Activated CD8-positive, alpha-beta memory T cell treated with anti-CD3 and anti-CD28 coated beads for 1 hour (primary cell): Measurements from ENCODE around the gene FCHSD2.
"Not testable (repeated sequence)": the region's sequence is repeated elsewhere in the genome, so short reads cannot be mapped to it uniquely, and the experiment has no call there.

Experiments
- DNase-seq, 2 donors: peaks; one replicate each; pipeline ENCODE4 v3.0.0-alpha.2; 2020; ENCODE audit warnings: low read depth in 1 of 2; ENCODE audit errors: extremely low read depth in 1 of 2

Gene FCHSD2

DNA sequence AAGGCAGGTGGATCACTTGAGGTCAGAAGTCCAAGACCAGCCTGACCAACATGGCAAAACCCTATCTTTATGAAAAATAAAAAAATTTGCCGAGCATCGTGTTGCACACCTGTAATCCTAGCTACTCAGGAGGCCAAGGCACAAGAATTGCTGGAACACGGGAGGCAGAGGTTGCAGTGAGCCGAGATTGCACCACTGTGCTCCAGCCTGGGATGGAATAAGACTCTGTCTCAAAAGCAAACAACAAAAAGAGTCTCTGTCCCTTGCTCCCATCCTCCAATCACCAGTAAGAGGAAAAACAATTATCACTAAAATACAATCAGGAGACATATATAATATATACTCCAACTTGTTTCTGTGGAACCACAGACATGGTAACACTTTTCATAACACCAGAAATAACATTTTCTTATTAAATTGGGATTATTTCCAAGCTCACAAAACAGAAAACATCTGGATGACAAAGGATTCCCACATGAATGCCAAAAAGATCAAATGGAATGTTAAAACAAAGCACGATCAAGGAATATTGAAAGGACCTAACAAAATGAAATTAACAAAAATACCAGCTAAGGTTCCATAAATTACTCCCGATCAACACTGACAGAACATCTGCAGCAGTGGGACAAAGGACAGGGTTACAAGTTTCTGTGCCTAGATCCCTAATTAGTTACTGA, 15.2 kb downstream of the FCHSD2 start:
- DNase-seq, result no peak

DNA sequence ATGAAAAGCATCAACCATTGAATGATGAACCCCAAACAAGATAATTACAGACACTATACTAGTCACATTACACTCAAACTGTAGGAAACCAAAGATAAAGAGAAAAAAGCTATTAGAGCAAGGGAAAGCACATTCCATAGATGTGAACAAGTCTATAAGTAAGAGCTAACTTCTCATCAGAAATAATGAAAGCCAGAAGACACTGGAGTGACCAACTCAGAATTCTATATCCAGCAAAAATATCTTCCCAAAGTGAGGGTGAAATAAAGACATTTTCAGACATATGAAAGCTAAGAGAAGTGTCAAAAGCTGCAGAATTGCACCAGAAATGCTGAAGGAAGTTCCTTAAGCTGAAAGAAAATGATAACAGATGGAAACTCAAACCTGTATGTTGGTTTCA, 17.3 kb downstream of the FCHSD2 start:
- no peak for DNase-seq

DNA sequence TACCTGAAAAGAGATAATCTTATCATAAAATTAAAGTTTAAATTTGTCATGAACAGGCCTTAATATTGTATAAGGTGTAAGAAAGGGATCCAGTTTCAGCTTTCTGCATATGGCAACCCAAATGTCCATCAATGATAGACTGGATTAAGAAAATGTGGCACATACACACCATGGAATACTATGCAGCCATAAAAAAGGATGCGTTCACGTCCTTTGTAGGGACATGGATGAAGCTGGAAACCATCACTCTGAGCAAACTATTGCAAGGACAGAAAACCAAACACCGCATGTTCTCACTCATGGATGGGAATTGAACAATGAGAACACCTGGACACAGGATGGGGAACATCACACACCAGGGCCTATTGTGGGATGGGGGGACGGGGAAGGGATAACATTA, 18.2 kb downstream of the FCHSD2 start:
- not testable (repeated sequence) for DNase-seq

DNA sequence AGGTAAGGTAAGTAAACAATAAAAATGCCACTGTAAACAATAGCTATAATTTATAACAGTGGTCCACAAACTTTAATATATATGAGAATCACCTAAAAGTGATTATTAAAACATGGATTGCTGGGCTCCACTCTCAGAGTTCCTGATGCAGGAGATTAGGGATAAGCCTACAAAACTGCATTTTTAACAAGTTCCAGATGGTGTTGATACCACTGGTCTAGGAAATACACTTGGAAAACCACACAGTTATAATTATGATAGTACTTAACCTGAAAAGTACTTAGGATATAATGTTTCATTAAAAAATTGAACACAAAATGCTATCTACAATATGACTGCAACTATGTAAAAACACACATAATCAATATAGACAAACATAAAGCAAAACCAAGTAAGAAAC, 20.4 kb downstream of the FCHSD2 start:
- DNase-seq, result no peak

DNA sequence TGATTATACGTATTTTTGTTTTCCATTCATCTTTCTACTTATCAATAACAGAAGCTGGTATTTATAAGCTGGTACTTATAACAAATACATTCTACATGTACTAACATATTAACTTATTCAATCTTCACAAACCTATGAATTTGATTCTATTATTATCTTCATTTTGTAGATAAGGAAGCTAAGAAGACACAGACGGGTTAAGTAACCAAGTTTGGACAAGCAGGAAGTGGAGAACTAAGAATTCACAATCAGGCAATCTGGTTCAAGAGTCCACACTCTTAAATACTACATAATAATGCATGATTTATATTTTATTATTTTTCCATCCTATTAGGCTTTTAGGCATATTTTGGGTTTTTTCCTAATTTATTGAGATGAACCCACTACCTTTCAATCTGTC, 25.0 kb downstream of the FCHSD2 start:
- no peak for DNase-seq

DNA sequence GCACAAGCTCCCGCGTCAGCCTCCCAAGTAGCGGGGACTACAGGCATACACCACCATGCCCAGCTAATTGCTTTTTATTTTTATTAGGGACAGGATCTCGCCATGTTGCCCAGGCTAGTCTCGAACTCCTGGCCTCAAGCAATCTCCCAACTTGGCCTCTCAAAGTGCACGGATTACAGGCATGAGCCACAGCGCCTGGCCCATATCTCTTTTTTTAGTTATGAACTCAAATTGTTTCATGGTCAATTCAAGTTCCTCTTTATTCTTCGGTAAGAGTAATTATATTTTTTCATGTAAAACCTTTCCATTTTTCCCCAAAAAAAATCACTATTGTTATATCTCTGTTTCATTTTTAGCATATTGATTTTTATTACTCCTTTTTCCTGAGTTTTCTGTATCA, 25.5 kb downstream of the FCHSD2 start:
- DNase-seq, result no peak

DNA sequence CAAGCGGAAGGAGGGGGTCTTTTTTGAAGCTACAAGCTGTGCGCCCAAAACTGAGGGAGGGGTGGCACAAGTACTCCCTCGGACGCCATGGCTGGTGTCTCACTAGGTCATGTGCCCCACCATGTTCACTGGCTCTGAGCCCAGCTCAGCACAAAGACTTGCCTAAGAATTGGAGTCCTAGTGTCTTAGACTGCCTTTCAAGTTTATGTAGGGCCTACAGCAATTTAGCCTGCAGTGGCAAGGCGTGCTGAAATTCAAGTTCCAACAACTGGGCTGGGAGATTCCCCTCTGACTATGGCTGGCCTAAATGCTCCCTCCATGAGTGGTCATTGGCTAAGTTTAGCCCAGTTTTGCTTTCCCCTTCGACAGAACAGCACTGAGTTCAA, 27.3 kb downstream of the FCHSD2 start:
- DNase-seq, result no peak

DNA sequence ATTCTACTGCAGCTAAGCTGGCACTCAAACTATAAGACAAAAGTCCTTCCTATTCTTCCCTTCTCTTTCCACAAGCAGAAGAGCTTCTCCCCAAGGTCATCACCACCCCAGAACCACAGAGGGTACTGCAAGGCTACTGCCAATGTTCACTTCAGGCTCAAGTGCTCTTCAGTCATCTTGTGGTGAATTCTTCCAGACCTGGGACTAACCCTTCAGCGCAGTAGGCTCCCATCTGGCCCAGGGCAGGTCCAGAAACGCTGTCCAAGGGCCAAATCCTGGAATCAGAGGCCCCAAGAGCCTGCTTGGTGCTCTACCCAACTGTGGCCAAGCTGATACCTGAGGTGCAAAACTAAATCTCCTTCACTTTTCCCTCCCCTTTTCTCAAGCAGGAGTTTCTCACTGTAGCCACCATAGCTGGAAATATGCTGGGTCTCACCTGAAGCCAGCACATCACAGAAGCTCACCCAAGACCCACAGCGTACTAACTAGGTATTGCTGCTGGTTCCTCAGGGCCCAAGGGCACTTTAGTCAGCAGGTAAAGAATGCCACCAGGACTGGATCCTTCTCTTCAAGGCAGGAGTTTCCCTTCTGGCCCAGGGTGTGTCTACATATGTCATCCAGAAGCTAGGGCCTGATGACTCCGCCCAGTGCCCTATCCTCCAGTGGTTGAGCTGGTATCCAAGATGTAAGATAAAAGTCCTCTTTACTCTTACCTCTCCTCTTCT, 27.8 kb downstream of the FCHSD2 start:
- no peak for DNase-seq

DNA sequence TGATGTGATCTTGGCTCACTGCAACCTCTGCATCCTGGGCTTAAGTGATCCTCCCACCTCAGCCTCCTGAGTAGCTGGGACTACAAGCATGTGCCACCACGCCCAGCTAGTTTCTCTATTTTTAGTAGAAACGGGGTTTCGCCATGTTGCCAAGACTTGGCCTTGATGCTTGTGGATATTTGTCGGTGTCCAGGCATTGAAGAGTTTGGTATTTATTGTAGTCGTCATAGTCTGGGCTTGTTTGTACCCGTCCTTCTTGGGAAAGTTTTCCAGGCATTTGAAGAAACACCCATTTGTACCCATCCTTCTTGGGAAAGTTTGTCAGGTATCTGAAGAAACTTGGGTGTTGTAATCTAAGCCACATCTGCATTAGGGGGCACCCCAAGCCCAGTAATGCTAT, 28.7 kb downstream of the FCHSD2 start:
- DNase-seq, result no peak

DNA sequence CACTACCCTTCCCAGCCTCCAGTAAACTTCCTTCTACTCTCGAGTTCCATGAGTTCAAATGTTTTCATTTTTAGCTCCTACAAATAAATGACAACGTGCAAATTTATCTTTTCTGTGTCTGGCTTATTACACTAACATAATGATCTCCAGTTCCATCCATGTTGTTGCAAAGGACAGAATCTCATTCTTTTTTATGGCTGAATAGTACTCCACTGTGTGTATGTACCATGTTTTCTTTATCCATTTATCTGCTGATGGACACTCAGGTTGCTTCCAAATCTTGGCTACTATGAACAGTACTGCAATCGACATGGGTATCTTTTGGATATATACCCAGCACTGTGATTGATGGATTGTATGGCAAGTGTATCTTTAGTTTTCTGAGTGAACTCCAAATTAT, 34.5 kb downstream of the FCHSD2 start:
- no peak for DNase-seq

DNA sequence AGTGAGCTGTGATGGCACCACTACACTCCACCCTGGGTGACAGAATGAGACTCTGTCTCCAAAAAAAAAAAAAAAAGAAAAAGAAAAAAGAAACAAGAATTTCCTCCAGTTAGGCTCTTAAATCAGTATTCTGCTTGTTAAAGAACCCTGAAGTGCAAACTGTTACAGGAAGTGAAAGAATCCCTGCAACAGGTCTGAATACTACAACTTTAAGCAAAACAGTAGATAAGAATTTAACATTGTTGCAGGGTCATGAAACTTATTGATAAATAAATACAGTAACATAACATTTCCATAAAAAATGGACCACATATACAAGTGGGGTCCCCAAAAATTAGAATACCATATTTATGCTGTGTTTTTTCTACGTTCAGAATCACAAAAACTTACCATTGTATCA, 35.8 kb downstream of the FCHSD2 start:
- no peak for DNase-seq

DNA sequence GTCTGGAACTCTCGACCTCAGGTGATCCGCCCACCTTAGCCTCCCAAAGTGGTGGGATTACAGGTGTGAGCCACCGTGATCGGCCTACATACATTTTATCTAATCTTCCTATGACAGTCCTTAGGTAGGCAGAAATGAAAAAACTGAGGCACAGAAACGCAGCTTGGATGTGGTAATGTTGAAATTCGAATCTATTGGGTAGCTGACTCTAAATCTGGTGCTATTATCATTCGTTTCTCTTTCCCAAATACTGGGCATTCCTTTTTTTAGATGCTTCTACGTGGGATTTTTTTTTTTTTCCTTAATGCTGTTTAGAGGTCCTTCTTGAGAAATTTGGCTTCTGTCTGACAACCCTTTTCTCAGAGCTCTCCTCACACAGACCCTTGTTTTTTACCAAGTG, 41.5 kb downstream of the FCHSD2 start:
- DNase-seq, result no peak

DNA sequence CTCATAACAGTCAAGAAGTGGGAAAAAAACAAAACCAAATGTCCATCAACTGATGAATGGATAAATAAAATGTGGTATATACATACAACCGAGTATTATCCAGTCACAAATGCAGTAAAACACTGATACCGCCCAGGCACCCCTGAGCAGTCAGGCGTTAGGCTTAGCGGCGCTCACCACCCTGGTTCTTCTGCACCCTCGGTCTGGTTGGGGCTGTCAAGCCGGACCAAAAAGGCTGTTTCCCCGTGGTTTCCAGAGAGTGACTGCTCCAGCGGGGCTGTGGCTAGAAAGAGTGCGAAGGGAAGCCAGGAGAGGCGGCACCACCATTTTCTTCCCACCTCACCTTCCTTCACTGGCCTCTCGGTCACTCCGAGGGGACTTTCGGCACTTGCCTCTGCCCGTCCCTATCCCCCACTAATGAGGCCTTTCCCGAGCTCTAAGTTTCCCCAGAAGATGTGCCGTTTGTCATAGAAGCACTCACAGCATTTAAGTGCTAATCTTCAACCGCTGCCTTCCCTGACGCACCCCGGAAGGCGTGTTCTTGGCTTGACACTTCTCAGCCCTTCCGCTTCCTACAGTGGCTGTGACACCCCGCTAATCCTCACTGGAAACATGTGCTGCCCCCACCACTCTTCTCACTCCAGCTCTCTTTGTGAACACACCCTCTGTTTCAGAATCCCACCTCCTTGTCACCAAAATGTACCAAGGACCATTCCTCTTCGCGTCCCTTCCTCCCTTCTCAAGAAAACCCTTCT, 42.4 kb downstream of the FCHSD2 start:
- no peak for DNase-seq

DNA sequence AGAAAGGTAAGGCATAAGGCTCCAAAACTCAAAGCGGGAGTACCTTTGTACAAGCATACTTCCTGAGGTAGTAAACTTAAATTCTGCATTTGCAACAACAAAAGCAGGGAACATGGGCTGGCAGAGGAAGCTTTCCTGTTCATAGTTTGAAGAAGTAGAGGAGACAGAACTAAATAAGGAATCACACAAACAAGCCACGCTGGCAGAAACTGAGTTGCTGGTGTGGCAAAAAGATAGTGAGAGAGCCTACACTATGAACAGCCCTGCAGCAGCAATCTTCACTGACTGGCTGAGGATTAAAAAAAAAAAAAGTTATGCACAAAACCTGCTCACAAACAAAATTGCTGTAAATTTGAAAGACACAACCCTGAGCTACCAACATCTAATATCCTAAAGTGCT, 46.5 kb downstream of the FCHSD2 start:
- no peak for DNase-seq

DNA sequence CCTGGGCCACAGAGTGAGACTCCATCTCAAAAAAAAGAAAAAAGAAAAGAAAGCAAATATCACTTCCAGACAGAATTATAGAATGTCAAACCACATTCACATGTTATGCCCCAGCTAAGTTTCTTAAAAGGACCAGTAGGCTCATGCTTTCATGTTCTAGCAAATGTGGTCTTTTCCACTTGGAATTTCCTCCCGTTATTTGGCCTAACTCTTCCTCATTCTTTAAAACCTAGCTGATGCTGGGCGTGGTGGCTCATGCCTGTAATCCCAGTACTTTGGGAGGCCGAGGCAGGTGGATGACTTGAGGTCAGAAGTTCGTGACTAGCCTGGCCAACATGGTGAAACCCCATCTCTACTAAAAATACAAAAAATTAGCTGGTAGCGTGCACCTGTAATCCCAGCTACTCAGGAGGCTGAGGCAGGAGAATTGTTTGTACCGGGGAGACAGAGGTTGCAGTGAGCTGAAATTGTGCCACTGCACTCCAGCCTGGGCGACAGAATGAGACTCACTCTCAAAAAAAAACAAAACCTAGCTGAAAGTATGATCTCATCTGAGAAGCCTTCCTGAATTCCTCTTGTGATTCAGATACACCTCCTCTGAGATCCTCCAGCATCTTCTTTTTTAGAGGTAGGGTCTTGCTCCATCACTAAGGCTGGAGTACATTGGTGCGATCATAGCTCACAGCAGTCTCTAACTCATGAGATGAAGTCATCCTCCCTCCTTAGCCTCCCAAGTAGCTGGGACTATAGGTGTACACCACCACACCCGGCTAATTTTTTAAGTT, 50.4 kb downstream of the FCHSD2 start:
- no peak for DNase-seq

DNA sequence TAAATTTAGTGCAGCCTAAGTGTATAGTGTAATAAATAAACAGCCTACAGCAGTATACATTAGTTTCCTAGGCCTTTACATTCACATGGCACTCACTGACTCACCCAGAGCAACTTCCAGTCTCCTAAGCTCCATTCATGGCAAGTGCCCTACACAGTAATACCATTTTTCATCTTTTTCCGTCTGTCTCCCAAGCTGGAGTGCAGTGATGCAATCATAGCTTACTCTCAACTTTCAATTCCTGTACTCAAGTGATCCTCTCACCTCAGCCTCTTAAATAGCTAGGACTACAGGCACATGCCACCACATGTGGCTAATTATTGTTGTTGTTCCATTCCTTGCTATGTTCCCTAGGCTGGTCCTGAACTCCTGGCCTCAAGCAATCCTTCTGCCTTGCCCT, 54.4 kb downstream of the FCHSD2 start:
- no peak for DNase-seq

DNA sequence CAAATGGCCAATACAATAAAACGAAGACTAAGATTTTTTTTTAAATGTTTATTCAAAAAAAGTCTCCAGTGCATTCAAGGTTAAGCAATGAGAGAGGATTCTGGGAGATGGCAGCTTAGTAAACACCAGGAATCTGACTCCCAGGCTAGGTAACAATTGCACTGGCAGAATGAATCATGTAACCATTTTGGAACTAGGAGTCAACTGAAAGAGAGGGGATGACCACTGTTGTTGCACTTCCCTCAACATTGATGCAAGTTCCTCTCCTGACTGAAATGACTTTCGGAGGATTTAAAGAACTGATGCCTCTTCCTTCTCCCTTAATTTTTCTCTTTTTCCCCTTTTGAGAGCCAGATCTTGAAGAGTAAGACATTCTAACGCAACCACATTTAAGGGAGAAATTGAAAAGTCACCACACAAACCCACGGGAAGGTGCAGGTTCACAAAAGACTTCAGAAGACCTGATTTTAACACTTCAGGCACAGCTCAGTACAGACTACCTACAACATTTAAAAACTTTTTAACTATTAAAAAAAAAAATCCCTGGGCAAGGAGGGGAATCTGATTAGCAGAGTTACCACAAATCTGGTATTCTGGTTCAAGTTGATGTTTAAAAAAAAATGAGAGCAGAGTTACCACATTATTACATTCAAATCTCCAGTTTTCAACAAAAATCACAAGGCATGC, 56.8 kb downstream of the FCHSD2 start:
- no peak for DNase-seq

DNA sequence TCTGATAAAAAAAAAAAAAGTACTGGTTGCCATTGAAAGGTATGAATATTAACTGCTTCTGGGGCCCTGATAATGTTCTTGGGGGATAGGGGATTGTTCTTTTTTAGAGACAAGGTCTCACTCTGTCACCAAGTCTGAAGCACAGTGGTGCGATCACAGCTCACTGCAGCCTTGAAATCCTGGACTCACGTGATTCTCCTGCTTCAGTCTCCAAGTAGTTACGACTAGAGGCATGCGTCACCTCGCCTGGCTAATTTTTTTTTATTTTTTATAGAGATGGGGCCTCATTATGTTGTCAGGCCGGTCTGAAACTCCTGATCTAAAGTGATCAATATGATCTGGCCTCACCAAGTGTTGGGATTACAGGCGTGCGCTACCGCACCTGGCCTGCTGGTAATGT, 63.5 kb downstream of the FCHSD2 start:
- no peak for DNase-seq

DNA sequence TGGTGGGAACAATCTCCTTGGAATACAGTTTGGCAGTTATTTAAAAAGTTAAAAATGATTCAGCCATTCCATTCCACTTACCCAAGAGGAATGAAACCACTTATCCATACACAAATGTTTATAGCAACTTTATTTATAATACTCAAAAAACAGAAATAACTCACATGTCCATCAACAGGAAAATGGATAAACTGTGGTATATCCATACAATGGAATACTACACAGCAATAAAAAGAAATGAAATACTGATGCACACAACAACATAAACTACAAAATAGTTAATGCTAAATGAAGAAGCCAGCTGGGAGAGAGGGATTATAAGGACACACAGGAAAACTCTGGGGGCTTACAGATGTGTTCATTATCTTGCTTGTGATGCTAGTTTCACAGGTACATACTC, 64.7 kb downstream of the FCHSD2 start:
- no peak for DNase-seq

DNA sequence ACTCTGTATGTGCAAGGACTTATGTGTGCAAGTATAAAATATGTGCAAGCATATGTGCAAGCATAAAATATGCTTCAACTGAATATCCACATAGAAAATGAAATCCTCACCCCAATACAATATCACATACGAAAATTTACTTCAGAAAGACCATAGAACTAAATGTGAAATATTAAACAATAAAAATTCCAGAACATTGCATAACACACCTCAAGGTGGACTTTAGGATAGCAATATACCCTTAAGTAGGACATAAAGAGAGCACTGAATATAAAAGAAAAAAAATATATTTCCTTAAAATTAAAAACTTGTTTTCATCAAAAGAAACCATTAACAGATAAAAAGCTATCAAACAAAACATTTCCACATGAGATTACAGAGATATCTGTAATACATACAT, 67.8 kb downstream of the FCHSD2 start:
- no peak for DNase-seq
